Activated naive CD4-positive, alpha-beta T cell treated with anti-CD3 and anti-CD28 coated beads, Interleukin-2, amount 10 ng/mL, durations not matched to agents 7 days and 5 days (primary cell): ENCODE measurements around the gene CCDC183.
"Not testable (repeated sequence)": the region's sequence is repeated elsewhere in the genome, so short reads cannot be mapped to it uniquely, and the experiment has no call there.

Source experiments
- CTCF ChIA-PET: fragments of 350-600 bp; sonication (Branson Sonifier 250); formaldehyde crosslinking; loops from one replicate; lab custom pipeline; 2021; ENCODE audit warnings: antibody characterized with exemption; lab: Charles Lee
- DNase-seq: peaks from one replicate; pipeline ENCODE4 v3.0.0-alpha.2; 2020
- H3K27ac Mint-ChIP-seq: one replicate; pipeline ENCODE4 v1.8.0; 2021; ENCODE audit warnings: mild to moderate bottlenecking, moderate library complexity, mixed read lengths
- H3K27me3 Mint-ChIP-seq: one replicate; pipeline ENCODE4 v1.8.0; 2021; ENCODE audit warnings: mild to moderate bottlenecking, mixed read lengths
- H3K36me3 Mint-ChIP-seq: one replicate; pipeline ENCODE4 v1.8.0; 2021; ENCODE audit warnings: mixed read lengths
- H3K4me1 Mint-ChIP-seq: one replicate; pipeline ENCODE4 v1.8.0; 2021; ENCODE audit warnings: mixed read lengths
- H3K4me3 Mint-ChIP-seq: one replicate; pipeline ENCODE4 v1.8.0; 2021; ENCODE audit warnings: mild to moderate bottlenecking, moderate library complexity, mixed read lengths
- H3K9me3 Mint-ChIP-seq: one replicate; pipeline ENCODE4 v1.8.0; 2021; ENCODE audit warnings: mixed read lengths

CCDC183 gene

GRCh38 chr9:136833381-136834048 lies 37.4 kb downstream of the CCDC183 start:
- H3K4me3 Mint-ChIP-seq, H3K4me1 Mint-ChIP-seq, H3K9me3 Mint-ChIP-seq, H3K27me3 Mint-ChIP-seq, H3K27ac Mint-ChIP-seq, DNase-seq: not testable (repeated sequence)
- peaks cover 26% of the 10 kb centered on the region for H3K36me3 Mint-ChIP-seq
- CTCF ChIA-PET: interaction anchor here (2.6 kb wide), 1 partner anchor 9 kb away, joined by 10 read pairs; the partner anchor contains the start of gene AJM1

- peaks cover 17% of the 10 kb centered on the region for H3K36me3 Mint-ChIP-seq
Observed at GRCh38 chr9:136835162-136835931, 39.2 kb downstream of the CCDC183 start.

GRCh38 chr9:136835932-136836904 lies 40.1 kb downstream of the CCDC183 start:
- no peak overlapping the region for H3K4me3 Mint-ChIP-seq
- peaks cover 16% of the 10 kb centered on the region for H3K36me3 Mint-ChIP-seq
- no peak overlapping the region for H3K27ac Mint-ChIP-seq
- DNase-seq: no peak
- no peaks in the 10 kb centered on the region for H3K27me3 Mint-ChIP-seq
- CTCF ChIA-PET: no interaction called here
- H3K4me1 Mint-ChIP-seq: peaks cover 5% of the 10 kb centered on the region
- no peaks in the 10 kb centered on the region for H3K9me3 Mint-ChIP-seq

More at GRCh38 chr9:136835162-136835931, 39.2 kb downstream of the CCDC183 start:
- no peaks in the 10 kb centered on the region for H3K27me3 Mint-ChIP-seq
- no peak for DNase-seq
- H3K4me1 Mint-ChIP-seq: peaks cover 3% of the 10 kb centered on the region
- CTCF ChIA-PET: no interaction called here
- no peaks in the 10 kb centered on the region for H3K9me3 Mint-ChIP-seq
- no peak overlapping the region for H3K27ac Mint-ChIP-seq
- H3K4me3 Mint-ChIP-seq: no peak overlapping the region

GRCh38 chr9:136837146-136837855 lies 41.2 kb downstream of the CCDC183 start:
- peaks cover 3% of the 10 kb centered on the region for H3K27me3 Mint-ChIP-seq

GRCh38 chr9:136837856-136838277 lies 41.7 kb downstream of the CCDC183 start:
- H3K4me1 Mint-ChIP-seq: peaks cover 11% of the 10 kb centered on the region
- H3K9me3 Mint-ChIP-seq, H3K27me3 Mint-ChIP-seq, H3K4me3 Mint-ChIP-seq, DNase-seq, H3K27ac Mint-ChIP-seq, H3K36me3 Mint-ChIP-seq, CTCF ChIA-PET: not testable (repeated sequence)

More at GRCh38 chr9:136837146-136837855, 41.2 kb downstream of the CCDC183 start:
- no peak overlapping the region for H3K27ac Mint-ChIP-seq
- no peaks in the 10 kb centered on the region for H3K9me3 Mint-ChIP-seq
- CTCF ChIA-PET: no interaction called here
- peaks cover 9% of the 10 kb centered on the region for H3K4me1 Mint-ChIP-seq
- H3K4me3 Mint-ChIP-seq: no peak overlapping the region
- no peak for DNase-seq
- H3K36me3 Mint-ChIP-seq: peaks cover 9% of the 10 kb centered on the region

- peaks cover 9% of the 10 kb centered on the region for H3K36me3 Mint-ChIP-seq
- CTCF ChIA-PET: no interaction called here
- no peaks in the 10 kb centered on the region for H3K9me3 Mint-ChIP-seq
- peaks cover 14% of the 10 kb centered on the region for H3K4me1 Mint-ChIP-seq
- peaks cover 8% of the 10 kb centered on the region for H3K27me3 Mint-ChIP-seq
- no peak overlapping the region for H3K4me3 Mint-ChIP-seq
- DNase-seq: no peak
- no peak overlapping the region for H3K27ac Mint-ChIP-seq
Observed at GRCh38 chr9:136838314-136839228, 42.4 kb downstream of the CCDC183 start.

- CTCF ChIA-PET: no interaction called here
- peaks cover 17% of the 10 kb centered on the region for H3K27me3 Mint-ChIP-seq
- DNase-seq: no peak
- H3K27ac Mint-ChIP-seq: peak overlapping the region; percentile 14
- H3K9me3 Mint-ChIP-seq: no peaks in the 10 kb centered on the region
- H3K36me3 Mint-ChIP-seq: peaks cover 3% of the 10 kb centered on the region
- H3K4me1 Mint-ChIP-seq: peaks cover 15% of the 10 kb centered on the region
- no peak overlapping the region for H3K4me3 Mint-ChIP-seq
Observed at GRCh38 chr9:136839229-136840139, 43.3 kb downstream of the CCDC183 start.

- no peak for DNase-seq
- Mint-ChIP-seq H3K27me3 (peaks cover 23% of the 10 kb centered on the region), H3K36me3 (peaks cover 5% of the 10 kb centered on the region), H3K9me3 (no peaks in the 10 kb centered on the region), H3K4me3 (no peak overlapping the region), H3K4me1 (peaks cover 15% of the 10 kb centered on the region), H3K27ac (no peak overlapping the region)
- CTCF ChIA-PET: no interaction called here
Observed at GRCh38 chr9:136840140-136840876, 44.2 kb downstream of the CCDC183 start.

- Mint-ChIP-seq H3K4me3 (no peak overlapping the region), H3K4me1 (peaks cover 15% of the 10 kb centered on the region), H3K9me3 (no peaks in the 10 kb centered on the region), H3K27ac (peak overlapping the region; percentile 45), H3K27me3 (peaks cover 30% of the 10 kb centered on the region), H3K36me3 (peaks cover 5% of the 10 kb centered on the region)
- CTCF ChIA-PET: interaction anchor here (1.0 to 2.4 kb wide), 9 partner anchors 13 to 206 kb away, joined by 3 to 15 read pairs (median 6); no protein-coding TSS in a partner anchor
- DNase-seq: no peak
Observed at GRCh38 chr9:136840877-136841645, 44.9 kb downstream of the CCDC183 start.

GRCh38 chr9:136841646-136842379 lies 45.7 kb downstream of the CCDC183 start:
- not testable (repeated sequence) for H3K36me3 Mint-ChIP-seq, DNase-seq, H3K9me3 Mint-ChIP-seq, H3K27ac Mint-ChIP-seq
- peaks cover 20% of the 10 kb centered on the region for H3K4me1 Mint-ChIP-seq
- peak overlapping the region; percentile 81 for H3K4me3 Mint-ChIP-seq
- CTCF ChIA-PET: interaction anchor here (0.8 to 2.4 kb wide), 21 partner anchors 9 to 226 kb away, joined by 3 to 15 read pairs (median 4); no protein-coding TSS in a partner anchor
- peaks cover 38% of the 10 kb centered on the region for H3K27me3 Mint-ChIP-seq
